HG02759 (cell line): ENCODE results near the gene MLLT3.
A peak's percentile ranks its signal among the peaks of the same experiment; 100 is the strongest.

Experiments
- ATAC-seq: cut with Tn5 transposase; IDR thresholded peaks from one replicate; pipeline ENCODE4 v1.9.1; 2021; ENCODE audit warnings: mild to moderate bottlenecking, moderate library complexity; ENCODE audit not compliant: unreplicated experiment

MLLT3 gene

GRCh38 chr9:20518737-20519136, 103.6 kb downstream of the MLLT3 start:
- no peak for ATAC-seq

DNA sequence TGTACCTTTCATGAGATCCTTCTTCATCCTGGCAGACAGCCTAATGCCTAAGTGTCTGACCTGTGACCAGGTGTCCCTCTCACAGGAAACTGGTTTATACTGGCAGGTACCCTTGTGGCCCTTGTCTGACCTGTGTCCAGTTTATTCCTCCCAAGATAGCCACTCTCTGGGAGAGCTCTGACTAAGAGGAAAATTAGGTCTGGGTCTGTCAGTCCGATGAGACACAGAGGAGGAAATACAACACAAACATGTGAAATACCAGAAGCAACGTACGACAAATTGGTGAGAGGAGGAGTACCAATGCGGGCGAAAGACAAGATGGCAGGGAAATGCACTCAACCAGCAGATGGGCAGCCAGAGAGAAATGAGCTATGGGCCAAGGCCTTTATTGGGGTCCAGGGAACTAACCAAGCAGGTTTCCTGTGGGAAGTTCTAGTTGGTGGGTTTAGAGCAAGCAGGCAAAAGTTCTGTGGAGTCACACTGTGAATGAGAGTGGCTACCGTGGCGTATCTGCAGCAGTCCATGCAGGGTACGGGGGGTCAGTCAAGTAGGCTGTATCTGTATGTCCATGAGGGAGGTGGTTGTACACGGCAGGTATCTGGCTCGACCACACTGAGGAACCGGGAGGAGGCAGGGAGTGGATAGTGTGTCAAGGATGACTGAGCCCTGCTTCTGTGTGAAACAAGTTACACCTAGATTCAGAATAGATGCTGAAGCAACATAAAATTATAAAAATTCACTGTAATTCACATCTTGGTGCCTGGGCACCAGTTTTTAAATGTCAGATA, 109.0 kb downstream of the MLLT3 start:
- ATAC-seq, result no peak

DNA sequence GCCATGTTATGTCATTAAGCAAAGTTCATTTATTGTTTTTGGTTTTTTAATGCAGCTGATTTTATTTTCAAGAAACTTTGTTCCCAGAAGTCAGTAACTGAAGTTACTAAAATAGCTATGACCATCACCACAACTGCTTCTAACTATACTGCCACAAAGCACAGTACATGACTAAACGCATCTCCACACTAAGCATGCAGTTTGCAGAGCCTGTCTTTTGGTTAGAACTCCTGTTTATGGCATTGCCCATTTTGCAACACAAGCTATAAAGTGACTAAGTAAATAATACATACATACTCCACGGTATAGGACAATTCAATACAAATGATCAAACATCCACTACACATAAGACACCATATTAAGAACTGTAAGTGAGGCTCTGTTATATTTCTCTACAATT, 109.7 kb downstream of the MLLT3 start:
- ATAC-seq, result no peak

DNA sequence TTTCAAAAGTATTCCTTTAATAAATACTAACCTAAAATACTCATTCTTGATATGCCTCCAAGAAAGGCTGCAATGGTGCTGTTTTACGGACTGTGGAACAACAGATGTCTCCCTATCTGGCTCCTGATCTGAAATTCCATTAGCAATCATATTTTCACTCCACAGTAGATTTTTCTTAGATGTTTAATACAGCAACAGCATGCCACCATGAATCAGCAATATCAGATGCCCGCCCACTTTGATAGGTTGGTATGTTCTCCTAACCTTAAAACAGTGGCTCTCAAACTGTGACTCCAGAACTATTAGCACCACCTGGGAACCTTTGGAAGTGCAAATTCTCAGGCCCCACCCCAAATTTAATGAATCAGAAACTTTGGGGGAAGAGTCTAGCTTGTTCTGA, 110.2 kb downstream of the MLLT3 start:
- no peak for ATAC-seq

DNA sequence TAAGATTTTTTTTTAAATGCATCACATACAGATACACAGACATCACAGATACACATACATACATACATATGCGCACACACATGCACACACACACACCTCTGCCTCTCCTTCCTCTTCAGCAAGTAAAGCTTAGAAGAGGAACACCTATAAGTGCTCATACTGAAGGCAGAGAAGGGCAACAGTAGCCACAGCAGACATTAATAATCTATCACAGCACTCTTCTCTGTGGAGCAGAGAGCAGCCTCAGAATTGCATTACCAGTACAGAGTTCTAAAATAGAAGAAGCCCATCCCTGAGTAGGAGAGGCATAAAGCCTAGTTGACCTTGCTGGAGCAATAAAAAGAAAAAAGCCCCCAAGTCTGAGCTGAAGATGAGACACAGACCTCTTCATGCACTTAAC, 110.6 kb downstream of the MLLT3 start:
- ATAC-seq, result no peak

- no peak for ATAC-seq
Observed at GRCh38 chr9:20509466-20509865, 112.8 kb downstream of the MLLT3 start.

DNA sequence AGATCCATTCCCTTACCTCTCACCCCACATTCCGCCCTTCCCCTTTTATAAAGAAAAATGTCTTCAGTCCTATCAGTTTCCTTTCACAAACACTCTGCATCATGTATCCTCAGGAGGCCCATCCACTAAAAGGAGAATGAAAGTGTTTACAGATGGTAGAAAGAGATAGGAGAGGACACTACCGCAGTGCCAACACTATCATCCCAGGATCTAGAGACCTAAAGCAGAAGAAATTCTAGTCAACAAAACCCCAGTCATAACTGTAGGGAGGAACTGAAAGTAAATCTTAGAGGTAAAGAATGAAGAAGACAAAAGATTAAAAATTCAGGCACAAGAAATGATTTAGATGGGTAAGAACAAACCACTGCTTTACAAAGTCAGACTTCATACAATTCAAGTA, 114.1 kb downstream of the MLLT3 start:
- ATAC-seq, result peak; percentile 83

DNA sequence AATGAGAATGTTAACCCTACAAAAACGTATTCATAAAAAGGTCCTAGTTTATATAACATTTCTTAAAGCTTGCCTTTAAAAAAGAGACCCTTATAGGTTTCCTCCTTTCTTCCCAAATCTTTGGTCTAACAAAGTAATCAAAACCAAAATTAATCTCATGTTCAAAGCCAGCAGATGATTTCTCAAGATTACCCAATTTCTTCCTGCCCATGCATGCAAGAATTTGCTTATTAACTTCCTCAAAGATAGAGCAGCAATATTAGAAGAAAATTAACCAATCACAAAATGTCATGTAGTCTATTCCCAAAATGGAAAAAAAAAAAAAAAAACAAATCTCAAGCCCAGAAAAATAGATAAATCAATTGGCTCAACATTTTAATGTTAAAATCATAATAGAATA, 114.9 kb downstream of the MLLT3 start:
- no peak for ATAC-seq

DNA sequence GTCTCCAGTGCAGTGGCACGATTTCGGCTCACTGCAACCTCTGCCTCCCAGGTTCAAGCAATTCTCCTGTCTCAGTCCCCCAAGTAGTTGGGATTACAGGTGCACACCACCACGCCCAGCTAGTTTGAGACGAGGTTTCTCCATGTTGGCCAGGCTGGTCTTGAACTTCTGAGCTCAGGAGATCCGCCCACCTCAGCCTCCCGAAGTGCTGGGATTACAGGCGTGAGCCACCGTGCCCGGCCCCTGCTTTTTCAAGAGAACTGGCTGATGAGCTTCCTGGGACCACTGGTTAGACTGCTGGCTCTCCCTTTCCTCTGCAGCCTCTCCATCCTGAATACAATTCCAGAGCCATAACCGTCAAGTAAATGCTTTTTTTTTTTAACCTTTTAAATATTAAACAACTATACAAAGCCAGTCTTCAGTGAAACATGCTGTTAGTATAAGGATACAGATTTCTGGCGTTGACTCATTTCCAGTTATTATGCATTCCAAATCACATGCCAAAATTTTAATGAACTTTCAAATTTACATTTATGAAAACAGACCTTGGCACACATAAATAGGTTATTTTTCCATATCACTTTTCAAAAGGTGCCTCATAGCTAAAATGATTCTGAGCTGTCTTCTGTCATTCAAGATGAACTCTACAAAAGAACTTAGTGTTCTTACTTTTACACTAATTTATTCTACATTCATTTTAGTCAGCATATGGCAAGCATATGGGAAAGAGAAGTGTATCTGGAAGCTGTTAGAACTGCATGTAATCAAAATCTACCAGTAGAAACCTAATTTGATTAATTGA, 116.0 kb downstream of the MLLT3 start:
- ATAC-seq, result no peak

DNA sequence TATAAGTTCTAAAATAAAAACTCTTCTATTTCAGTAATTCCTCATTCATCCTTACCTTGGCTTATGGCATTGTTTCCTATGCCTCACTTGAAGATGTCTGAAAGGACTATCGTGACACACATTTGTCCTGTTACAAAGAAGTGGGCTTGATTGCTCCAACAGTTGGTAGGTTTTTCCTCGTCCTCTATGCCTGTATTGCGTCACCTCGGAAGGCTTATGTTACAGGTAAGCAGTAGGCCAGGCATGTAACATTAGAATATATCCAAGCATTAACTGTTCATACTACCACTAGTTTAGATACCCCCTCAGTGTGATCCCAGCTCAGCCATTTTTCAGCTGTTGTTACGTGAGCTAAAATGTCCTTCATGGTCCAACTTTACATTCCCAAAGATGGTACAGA, 116.7 kb downstream of the MLLT3 start:
- no peak for ATAC-seq

DNA sequence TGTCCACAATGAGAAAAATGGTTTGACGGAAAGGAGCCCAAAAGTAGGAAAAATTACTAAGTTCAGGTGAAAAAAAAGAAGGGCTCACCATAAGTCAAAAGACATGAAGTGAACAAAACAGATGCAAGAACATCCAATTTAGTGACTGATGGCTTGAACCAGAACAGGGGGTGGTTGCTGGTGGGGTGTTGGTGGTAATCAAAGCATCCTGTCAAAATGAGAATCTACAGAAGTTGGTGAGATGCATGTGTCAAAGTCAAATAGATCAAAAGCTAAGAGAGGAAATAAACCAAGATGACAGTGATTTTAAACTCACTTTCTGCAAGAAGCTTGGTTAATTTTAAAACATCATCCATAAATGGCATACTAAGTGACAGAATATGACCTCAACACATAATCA, 117.4 kb downstream of the MLLT3 start:
- no peak for ATAC-seq

DNA sequence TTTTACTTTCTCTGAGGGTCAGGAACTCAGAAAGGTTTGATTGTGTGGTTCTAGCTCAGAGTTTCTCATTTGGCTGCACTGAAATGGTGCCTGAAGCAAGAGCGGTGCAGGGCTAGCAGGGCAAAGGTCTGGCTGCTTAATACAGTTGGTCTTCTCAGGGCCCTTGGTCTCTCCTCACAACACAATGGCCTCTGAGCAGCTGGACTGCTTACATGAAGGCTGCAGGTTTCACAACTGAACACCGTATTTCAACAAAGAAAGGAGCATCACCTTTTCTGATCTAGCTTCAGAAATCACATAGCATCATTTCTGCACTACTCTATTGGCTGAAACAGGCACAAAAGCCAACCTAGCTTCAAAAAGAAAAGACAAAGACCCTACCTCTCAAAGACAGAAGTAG, 122.2 kb downstream of the MLLT3 start:
- no peak for ATAC-seq

- ATAC-seq, result no peak
Observed at GRCh38 chr9:20499013-20499412, 123.3 kb downstream of the MLLT3 start.

GRCh38 chr9:20496328-20496727, 126.0 kb downstream of the MLLT3 start:
- ATAC-seq, result no peak

DNA sequence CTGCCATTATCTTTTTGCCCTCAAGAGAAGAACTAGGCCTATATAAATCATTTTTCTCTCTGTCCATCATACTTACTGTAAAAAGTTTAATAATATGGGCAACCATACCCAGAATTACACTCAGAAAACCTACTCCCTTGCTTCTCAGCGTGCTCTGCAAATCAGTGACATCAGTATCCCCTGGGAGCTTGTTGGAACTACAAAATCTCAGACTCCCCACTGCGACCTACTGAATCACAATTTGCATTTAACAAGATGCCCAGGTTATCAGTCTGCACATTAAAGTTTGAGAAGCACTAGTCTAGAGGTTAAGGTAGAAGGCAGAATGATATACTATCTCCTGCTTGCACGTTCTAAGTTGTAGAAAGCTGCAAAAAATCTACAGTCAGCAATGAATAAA, 127.2 kb downstream of the MLLT3 start:
- no peak for ATAC-seq

DNA sequence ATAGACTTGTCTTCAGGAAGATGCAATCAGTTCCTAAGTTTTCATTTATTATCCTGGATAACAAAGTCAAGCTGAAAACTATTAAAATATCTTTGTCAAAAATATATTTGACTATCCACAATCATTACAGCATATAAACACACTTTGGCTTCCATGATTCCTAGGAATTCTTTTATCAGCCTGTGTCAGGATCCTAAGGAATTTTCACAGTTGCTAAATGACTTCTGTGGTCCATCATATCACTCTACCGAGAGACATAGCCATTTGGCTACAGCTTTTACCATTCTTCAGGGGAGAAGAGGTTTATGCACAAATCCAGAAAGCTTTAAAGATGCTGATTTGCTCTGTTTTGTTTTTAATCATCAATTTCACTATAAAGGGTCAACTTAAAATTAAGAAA, 128.3 kb downstream of the MLLT3 start:
- no peak for ATAC-seq

- ATAC-seq, result no peak
Observed at GRCh38 chr9:20492772-20493171, 129.5 kb downstream of the MLLT3 start.

- no peak for ATAC-seq
Observed at GRCh38 chr9:20491612-20492011, 130.7 kb downstream of the MLLT3 start.

- peak; percentile 50 for ATAC-seq
Observed at GRCh38 chr9:20490246-20490834, 132.0 kb downstream of the MLLT3 start.

DNA sequence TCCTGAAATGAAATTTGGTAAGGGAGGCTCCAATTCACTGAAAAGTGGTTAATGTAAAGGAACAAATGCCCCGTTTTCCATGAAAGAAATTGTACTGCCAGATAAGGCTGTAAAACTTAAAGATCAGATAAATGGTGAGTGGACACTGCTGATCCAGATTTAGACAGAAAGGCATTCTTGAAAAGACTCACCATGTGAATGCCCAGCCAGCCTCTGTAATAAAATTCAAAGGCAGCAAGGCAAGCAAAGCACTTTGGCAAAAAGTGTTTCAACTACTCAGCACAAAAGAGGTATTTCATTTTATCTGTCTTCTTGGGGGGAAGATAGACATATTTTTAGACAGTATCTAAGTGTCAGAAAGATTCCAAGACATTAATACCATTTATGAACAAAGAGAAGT, 133.6 kb downstream of the MLLT3 start:
- ATAC-seq, result no peak

DNA sequence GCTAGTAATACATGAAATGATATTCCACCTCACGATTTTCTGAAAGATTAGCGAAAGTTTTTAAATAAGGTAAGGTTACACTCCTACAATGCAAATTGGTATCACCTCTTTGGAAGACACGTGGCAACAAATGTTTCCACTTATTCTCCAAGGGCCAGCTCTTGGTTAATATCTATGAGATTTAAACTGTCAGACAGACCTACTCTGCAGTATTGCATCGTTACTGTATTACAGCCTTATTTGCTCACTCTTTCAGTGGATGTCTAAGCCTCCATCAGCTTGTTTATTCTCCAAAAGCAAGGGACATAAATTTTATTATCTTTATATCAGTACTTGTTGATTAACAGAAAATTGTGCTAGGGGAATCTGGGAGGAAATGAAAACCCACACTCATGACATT, 135.7 kb downstream of the MLLT3 start:
- no peak for ATAC-seq

DNA sequence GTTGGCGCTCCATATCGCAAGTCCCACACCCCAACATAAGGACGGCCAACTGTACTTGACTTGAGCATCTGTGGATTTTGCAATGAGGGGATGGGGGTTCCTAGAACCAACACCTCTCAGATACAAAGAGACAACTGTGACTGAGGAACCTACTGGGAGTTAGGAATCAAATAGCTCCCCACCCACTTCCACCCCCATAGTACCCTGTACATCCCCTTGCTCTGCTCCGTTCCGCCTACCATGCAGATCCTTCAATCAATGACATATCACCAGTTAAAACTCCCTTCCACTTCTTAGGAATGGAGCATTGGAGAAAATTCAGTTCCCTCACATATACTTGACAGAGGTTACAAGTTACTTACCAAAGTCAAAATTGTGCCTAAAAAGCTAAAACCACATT, 140.9 kb downstream of the MLLT3 start:
- no peak for ATAC-seq
